ENCODE measurements around the gene PSRC1.
"Not testable (repeated sequence)": the region's sequence is repeated elsewhere in the genome, so short reads cannot be mapped to it uniquely, and the experiment has no call there.

- not testable (repeated sequence) for TF ChIP-seq CTCF, EP300, POLR2A (IDR thresholded peaks at IDR 0.05)
- TF ChIP-seq POLR2AphosphoS5 (IDR thresholded peaks at IDR 0.05), result peak in 1 of 2 donors; percentile 15
Measured at GRCh38 chr1:109305991-109306390, 23.0 kb upstream of the PSRC1 start.
